Measurements from ENCODE around the gene LRRC46. TPM values are rescaled to one million over a fixed set of nuclear protein-coding genes. Genes with fewer than 3 reads are reported as not detected.

The LRRC46 gene
- total RNA-seq, 1 experiment from 2014 or later: 0.39 TPM

DNA sequence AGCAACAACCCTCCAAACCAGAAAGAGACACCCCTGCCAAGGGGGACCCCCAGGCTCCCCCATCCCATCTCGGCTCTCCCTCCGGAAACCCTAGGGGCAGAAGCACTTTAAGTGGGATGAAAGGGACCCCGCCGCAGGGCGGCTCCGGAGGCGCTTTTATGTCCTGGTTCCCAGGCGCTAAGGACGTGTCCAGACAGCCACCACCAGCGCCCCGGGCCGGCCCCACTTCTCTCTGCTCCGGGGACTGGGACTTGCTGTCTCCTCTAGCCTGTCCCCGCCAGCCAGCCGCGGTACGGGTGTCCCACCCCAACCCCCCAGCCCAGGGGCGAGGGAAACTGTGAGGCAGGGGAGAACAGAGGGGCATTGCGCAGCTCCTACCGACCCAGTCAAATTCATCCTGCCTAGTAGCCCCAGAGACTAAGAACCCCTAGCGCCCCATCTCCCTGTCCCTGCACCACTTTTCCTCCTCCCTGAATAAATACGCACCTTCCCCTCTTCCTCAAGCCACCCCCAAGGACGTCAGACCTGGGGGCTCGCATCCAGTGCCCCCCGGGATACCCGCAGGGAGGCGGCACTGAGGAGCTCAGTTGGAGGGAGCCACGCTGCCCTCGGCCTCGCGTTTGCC is 15.4 kb downstream of the LRRC46 start (continued):
- TF ChIP-seq, protein P1, sequence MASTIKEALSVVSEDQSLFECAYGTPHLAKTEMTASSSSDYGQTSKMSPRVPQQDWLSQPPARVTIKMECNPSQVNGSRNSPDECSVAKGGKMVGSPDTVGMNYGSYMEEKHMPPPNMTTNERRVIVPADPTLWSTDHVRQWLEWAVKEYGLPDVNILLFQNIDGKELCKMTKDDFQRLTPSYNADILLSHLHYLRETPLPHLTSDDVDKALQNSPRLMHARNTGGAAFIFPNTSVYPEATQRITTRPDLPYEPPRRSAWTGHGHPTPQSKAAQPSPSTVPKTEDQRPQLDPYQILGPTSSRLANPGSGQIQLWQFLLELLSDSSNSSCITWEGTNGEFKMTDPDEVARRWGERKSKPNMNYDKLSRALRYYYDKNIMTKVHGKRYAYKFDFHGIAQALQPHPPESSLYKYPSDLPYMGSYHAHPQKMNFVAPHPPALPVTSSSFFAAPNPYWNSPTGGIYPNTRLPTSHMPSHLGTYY (CRISPR knock-in tag; IDR thresholded peaks at IDR 0.05): no peak
- TF ChIP-seq, protein P2, sequence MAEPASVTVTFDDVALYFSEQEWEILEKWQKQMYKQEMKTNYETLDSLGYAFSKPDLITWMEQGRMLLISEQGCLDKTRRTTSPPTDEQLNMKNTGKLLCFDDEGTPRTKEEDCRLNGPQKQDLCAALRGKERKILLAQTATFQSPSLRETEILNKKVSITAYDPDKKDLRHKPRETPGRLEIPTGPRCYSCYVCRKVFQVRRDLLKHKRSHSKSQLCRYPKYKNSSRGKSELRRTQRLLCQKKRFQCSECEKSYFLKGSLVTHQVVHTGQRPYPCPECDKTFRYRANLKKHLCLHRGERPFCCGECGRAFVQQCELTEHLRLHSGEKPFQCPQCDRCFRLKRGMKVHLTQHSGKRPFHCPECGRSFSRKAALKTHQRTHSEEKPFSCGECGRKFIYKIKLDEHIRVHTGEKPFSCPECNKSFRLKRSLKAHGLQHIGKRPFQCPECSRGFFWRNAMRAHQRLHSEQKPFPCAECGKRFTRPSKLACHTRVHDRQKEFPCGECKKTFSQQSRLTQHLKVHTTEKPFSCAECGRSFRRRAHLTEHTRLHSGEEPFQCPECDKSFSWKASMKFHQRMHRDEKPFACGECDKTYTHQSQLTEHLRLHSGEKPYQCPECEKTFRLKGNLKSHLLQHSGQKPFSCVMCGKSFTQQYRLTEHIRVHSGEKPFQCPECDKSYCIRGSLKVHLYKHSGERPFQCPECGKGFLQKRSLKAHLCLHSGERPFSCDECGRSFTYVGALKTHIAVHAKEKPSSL (CRISPR knock-in tag; conservative IDR thresholded peaks at IDR 0.05): no peak

DNA sequence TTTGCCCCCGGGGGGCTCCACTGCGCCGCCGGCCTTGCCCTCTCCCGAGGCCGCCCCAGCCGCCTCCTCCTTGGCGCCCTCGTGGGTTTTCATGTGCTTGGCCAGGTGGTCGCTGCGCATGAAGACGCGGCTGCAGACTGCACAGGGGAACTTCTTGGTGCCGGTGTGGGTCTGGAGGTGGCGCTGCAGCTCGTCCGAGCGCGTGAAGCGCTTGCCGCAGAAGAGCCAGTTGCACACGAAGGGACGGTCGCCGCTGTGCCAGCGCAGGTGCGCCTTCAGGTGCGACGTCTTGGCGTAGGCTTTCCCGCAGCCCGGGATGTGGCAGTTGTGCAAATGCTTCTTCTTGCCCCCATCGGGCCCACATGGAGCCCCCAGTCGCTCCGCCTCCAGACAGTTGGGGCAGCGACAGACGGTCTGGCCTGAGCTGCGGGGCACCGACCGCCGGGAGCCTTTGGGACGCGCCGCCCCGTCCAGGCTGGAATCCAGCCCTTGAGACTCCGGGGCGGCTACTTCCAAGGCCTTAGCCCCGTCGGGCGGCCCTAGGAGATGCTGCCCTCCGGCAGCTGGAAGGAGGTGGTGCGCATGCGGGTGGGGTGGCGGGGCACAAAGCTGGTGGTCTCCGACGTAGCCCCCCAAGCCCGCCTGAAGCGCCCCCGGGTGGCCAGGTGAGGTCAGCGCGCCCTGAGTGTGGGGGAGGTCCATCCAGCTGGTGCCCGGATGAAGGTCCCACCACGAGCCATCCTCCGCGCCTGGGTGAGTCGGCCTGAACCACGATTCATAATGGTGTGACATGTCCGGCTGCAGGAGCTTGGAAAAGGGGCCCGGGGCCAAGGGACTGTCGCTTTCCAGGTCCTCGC is 16.1 kb downstream of the LRRC46 start:
- Mint-ChIP-seq H3K4me3 (peak overlapping the region; percentile 77), H3K36me3 (no peaks in the 10 kb centered on the region), H3K9me3 (no peaks in the 10 kb centered on the region), H3K27ac (no peak overlapping the region), H3K4me1 (peaks cover 47% of the 10 kb centered on the region), H3K27me3 (ENCODE audit: low read depth) (peaks cover 77% of the 10 kb centered on the region)
- ChIA-PET POLR2A (interaction anchor here (0.7 to 2.2 kb wide), 4 partner anchors 38 to 99 kb away, joined by 3 to 15 read pairs (median 10); partner anchors contain the start of gene SP2), CTCF (interaction anchor here (0.7 to 19.3 kb wide), 48 partner anchors 9 to 199 kb away, joined by 3 to 1122 read pairs (median 6); partner anchors contain the start of genes CDK5RAP3, LRRC46, MRPL10 and OSBPL7)
- DNase-seq (ENCODE audit: low spot score) (peak; percentile 77), ATAC-seq (peak; percentile 22)
- TF ChIP-seq NFE2L1 (CRISPR knock-in tag; IDR thresholded peaks at IDR 0.05) (peak; percentile 62; the same call in 1 of the 2 replicates), ZNF671 (CRISPR knock-in tag; IDR thresholded peaks at IDR 0.05) (no peak), CBFB (CRISPR knock-in tag; IDR thresholded peaks at IDR 0.05; ENCODE audit: low read depth) (no peak), PRRX2 (CRISPR knock-in tag; IDR thresholded peaks at IDR 0.05) (no peak), FOXK1 (CRISPR knock-in tag; IDR thresholded peaks at IDR 0.05) (peak; percentile 73; the same call in 1 of the 2 replicates), FOXJ3 (CRISPR knock-in tag; IDR thresholded peaks at IDR 0.05; ENCODE audit: borderline replicate concordance) (no peak), ZNF121 (CRISPR knock-in tag; IDR thresholded peaks at IDR 0.05) (peak; percentile 36; the same call in 1 of the 2 replicates), ZNF232 (CRISPR knock-in tag; IDR thresholded peaks at IDR 0.05) (peak; percentile 97), TEAD1 (CRISPR knock-in tag; IDR thresholded peaks at IDR 0.05) (peak; percentile 75), TCF7 (CRISPR knock-in tag; IDR thresholded peaks at IDR 0.05; ENCODE audit: low read depth) (peak; percentile 89), SMAD3 (CRISPR knock-in tag; IDR thresholded peaks at IDR 0.05; ENCODE audit: borderline replicate concordance) (peak; percentile 84; the same call in 1 of the 2 replicates), GRHL2 (CRISPR knock-in tag; IDR thresholded peaks at IDR 0.05; ENCODE audit: insufficient replicate concordance, severe bottlenecking) (no peak), ZNF219 (CRISPR knock-in tag; IDR thresholded peaks at IDR 0.05; ENCODE audit: borderline replicate concordance) (peak; percentile 88)
- TF ChIP-seq, protein P3, sequence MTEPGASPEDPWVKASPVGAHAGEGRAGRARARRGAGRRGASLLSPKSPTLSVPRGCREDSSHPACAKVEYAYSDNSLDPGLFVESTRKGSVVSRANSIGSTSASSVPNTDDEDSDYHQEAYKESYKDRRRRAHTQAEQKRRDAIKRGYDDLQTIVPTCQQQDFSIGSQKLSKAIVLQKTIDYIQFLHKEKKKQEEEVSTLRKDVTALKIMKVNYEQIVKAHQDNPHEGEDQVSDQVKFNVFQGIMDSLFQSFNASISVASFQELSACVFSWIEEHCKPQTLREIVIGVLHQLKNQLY (CRISPR knock-in tag; IDR thresholded peaks at IDR 0.05): peak; percentile 85; the same call in 1 of the 2 replicates
- TF ChIP-seq, protein P4, sequence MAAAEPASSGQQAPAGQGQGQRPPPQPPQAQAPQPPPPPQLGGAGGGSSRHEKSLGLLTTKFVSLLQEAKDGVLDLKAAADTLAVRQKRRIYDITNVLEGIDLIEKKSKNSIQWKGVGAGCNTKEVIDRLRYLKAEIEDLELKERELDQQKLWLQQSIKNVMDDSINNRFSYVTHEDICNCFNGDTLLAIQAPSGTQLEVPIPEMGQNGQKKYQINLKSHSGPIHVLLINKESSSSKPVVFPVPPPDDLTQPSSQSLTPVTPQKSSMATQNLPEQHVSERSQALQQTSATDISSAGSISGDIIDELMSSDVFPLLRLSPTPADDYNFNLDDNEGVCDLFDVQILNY (CRISPR knock-in tag; IDR thresholded peaks at IDR 0.05): 0 out of 2 replicates have a peak, but pooled peaks have one; percentile 39
- TF ChIP-seq, protein P5, sequence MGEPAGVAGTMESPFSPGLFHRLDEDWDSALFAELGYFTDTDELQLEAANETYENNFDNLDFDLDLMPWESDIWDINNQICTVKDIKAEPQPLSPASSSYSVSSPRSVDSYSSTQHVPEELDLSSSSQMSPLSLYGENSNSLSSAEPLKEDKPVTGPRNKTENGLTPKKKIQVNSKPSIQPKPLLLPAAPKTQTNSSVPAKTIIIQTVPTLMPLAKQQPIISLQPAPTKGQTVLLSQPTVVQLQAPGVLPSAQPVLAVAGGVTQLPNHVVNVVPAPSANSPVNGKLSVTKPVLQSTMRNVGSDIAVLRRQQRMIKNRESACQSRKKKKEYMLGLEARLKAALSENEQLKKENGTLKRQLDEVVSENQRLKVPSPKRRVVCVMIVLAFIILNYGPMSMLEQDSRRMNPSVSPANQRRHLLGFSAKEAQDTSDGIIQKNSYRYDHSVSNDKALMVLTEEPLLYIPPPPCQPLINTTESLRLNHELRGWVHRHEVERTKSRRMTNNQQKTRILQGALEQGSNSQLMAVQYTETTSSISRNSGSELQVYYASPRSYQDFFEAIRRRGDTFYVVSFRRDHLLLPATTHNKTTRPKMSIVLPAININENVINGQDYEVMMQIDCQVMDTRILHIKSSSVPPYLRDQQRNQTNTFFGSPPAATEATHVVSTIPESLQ (CRISPR knock-in tag; IDR thresholded peaks at IDR 0.05): no peak
- TF ChIP-seq, protein P6, sequence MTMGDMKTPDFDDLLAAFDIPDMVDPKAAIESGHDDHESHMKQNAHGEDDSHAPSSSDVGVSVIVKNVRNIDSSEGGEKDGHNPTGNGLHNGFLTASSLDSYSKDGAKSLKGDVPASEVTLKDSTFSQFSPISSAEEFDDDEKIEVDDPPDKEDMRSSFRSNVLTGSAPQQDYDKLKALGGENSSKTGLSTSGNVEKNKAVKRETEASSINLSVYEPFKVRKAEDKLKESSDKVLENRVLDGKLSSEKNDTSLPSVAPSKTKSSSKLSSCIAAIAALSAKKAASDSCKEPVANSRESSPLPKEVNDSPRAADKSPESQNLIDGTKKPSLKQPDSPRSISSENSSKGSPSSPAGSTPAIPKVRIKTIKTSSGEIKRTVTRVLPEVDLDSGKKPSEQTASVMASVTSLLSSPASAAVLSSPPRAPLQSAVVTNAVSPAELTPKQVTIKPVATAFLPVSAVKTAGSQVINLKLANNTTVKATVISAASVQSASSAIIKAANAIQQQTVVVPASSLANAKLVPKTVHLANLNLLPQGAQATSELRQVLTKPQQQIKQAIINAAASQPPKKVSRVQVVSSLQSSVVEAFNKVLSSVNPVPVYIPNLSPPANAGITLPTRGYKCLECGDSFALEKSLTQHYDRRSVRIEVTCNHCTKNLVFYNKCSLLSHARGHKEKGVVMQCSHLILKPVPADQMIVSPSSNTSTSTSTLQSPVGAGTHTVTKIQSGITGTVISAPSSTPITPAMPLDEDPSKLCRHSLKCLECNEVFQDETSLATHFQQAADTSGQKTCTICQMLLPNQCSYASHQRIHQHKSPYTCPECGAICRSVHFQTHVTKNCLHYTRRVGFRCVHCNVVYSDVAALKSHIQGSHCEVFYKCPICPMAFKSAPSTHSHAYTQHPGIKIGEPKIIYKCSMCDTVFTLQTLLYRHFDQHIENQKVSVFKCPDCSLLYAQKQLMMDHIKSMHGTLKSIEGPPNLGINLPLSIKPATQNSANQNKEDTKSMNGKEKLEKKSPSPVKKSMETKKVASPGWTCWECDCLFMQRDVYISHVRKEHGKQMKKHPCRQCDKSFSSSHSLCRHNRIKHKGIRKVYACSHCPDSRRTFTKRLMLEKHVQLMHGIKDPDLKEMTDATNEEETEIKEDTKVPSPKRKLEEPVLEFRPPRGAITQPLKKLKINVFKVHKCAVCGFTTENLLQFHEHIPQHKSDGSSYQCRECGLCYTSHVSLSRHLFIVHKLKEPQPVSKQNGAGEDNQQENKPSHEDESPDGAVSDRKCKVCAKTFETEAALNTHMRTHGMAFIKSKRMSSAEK (CRISPR knock-in tag; IDR thresholded peaks at IDR 0.05; ENCODE audit: borderline replicate concordance): no peak
